SKM-1 treated with dmso at 0.1 percent for 144 hours (cell line): ENCODE results near the gene HOXC13.

Experiments used
- DNase-seq: peaks from one replicate; lab custom pipeline; 2025; ENCODE audit not compliant: unreplicated experiment; lab: John Stamatoyannopoulos, UW

The HOXC13 gene

GRCh38 chr12:53968214-53969127 lies 29.8 kb downstream of the HOXC13 start:
- DNase-seq, result no peak

DNA sequence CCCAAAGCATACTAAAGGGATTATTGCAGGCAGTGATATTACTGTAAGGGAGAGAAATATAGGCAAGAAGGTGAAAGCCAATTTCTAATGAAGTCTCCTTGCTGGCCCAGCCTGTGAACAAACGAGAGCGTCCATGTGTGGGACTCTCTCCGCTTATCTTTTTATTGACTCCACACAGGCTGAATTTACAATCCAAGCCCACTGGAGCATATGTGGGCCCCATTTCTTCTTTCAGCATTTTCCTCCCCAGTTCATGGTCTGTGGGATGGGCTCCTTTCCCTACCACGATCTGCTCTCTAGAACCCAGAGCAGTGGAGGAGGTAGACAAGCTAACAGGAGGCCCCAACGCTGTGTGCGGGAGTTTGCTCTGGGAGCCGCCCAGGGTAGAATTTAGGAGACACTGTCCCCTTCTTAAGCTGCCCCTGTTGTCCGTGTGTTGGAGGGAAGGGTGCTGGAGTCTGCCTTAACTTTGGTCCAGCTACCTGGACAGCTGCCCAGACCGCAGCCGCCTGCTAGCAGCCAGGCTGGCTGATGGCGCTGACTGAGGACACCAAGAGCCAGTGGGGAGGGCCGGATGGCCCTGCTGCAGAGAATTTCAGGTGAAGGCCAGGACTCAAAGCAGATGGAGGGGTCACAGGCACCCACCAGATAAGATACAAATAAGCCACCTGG lies 31.1 kb downstream of the HOXC13 start:
- DNase-seq, result no peak

DNA sequence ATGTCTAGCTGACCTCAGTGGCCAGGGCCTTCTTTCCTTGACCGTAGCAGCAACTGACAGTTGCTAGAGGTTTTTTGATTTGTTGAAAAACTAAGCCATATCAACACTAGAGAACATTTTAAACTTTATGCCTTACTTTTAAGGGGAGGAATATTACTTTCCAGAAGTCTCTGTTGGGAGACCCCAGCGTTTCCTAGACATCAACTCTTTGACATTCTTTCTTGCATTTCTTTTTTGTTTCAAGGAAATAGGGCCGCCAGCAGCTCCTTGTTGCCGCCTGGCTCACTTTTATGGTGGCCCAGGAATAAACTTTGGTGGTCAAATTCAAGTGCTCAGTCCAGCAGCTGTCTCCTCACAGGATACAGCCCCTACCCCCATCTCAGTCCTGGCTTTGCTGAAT lies 31.8 kb downstream of the HOXC13 start:
- no peak for DNase-seq

GRCh38 chr12:53971129-53971528 lies 32.5 kb downstream of the HOXC13 start:
- DNase-seq, result no peak

DNA sequence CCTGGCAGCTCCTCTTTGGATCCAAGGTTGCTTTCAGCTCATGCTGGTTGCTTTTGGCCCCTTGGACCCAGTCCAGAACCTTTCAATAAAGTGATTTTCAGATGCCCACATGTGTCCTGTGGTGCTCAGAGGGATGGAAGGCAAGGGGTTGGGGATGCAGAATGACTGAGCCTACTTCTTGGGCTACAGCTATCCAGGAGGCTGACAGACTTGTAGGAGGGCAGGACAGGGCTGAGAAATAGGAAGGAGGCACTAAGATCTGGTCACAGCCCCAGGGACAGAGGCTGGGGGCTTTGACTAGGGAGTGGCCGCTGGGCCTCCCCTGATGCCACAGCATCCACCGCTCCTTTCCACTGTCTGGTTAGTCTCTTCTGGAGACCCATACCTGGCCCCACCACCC lies 33.1 kb downstream of the HOXC13 start:
- DNase-seq, result no peak

DNA sequence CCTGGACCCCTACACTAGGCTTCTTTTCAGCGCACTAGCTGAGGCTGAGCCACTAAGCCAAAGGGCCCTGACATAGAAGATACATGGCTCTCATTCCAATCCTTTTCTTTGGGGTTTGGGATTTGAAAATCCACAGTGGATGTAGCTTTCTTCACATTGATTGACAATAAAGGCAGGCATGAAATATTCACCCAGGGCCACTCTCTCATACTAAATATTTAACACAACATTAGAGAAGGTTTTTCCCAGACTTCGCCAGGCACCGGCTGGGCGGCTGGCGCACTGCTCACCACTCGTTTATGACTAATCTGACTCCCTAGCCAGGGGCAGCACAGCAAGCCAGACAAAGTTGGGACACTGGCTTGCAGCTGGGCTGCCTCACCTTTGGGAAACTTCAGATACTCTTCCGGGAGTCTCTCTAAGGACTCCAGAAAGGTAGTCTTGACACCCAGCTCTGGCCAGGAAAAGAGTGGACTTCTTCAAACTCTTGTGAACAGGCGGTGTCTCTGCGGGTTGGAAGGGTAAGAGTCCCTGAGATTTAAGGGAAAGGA lies 33.6 kb downstream of the HOXC13 start:
- DNase-seq, result no peak

DNA sequence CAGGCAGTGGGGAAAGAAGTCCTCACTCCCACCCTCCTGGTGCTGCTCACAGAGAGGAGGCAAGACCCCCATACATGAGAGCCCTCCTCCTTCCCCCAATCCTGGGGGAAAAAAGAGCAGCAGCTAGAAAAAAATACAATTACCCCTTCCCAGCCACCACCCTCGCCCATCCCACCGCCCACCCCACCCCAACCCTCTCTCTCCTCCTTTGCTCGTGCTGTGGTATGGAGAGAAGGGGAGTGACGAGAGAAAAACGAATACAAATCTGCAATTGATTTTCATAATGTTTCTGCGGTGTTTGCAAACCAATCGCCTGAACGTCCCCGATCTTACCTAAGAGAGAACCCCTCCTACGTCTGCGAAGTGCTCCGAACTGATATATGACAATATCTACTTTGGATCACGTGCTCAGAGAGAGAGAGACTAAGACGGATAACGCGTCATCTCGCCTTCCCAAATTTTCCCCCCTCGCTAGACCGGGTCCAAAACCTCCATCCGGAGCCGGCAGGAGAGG lies 34.1 kb downstream of the HOXC13 start, which contains the start of gene HOXC11:
Gene HOXC11 (plus strand): TSS at position 405 of the 514 bp plus-strand sequence. CDS start 116 bp downstream, outside the sequence.
- DNase-seq, result no peak

GRCh38 chr12:53973236-53974042 lies 34.8 kb downstream of the HOXC13 start:
- DNase-seq, result no peak

- DNase-seq, result no peak
Measured at GRCh38 chr12:53974084-53975063, 35.7 kb downstream of the HOXC13 start, which contains the start of gene HOTAIR. Gene HOTAIR (minus strand): TSS chr12:53974954.

GRCh38 chr12:53975064-53975471 lies 36.4 kb downstream of the HOXC13 start:
- DNase-seq, result no peak

DNA sequence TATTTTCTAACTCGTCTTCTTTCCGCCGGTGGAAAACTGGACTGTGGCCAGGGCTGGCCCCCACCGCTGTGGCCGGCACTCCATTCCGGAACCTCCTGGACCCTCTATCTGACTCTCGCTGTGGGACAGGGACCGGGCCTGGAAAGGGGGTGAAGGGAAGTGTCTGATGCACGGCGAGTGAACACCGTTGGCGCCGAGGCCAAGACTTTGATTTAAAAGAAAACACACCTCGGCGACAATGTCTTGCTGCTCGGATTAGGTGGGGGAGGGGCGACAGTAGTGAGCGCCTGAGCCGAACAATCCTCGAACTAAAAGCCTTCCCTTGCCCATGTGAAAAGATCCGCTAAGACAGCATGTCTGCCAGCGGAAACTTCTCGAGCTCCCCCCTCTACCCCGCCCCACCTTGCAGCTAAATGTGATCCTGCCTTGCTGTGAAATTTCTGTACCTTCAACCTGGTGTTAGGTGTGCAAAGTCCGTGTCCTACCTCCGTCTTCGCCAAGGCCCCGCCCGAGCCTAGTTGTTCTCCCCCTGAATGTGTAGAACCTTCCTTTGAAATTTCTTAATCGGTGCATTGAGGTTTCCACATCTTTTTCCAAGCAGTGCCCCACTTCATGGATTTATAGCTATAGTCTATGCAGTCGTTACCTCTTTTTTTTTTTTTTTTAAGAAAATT lies 37.0 kb downstream of the HOXC13 start:
- DNase-seq, result no peak

- no peak for DNase-seq
Measured at GRCh38 chr12:53976172-53976822, 37.7 kb downstream of the HOXC13 start.

DNA sequence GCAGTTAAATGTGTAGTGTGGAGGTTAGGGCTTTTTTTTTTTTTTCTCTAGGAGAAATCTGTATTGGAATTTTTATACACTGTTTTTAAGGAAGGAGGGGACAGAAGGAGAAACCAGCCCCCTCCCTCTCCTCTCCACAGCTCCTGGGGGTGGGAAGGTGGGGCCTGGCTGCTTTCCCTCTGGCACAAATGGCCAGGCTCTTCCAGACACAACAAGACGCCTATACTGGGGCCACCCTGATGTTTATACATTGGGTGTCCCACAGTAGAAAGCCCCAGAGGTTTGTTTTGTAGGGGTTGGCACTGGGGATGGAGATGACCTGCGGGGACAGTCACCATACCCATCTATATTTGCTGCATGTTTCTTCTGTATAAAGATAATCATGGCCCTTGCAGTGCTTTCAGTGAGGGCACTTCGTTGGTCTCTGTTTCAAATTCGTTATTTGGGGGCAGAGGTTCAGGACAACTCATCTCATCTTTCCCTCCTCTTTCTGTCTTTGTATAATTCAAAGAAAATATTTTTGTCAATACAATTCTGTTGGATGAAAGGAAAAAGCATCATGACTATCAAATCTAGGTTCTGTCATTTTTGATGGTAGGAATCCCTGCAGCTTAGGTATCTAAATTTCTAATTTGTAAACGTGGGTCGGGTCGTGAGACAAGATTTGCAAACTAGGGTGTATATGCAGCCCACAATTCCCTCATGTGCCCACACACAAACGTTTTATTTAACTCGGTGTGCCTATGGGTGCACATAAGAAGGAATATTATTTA lies 38.4 kb downstream of the HOXC13 start:
- DNase-seq, result no peak

- DNase-seq, result no peak
Measured at GRCh38 chr12:53977596-53978445, 39.2 kb downstream of the HOXC13 start.

DNA sequence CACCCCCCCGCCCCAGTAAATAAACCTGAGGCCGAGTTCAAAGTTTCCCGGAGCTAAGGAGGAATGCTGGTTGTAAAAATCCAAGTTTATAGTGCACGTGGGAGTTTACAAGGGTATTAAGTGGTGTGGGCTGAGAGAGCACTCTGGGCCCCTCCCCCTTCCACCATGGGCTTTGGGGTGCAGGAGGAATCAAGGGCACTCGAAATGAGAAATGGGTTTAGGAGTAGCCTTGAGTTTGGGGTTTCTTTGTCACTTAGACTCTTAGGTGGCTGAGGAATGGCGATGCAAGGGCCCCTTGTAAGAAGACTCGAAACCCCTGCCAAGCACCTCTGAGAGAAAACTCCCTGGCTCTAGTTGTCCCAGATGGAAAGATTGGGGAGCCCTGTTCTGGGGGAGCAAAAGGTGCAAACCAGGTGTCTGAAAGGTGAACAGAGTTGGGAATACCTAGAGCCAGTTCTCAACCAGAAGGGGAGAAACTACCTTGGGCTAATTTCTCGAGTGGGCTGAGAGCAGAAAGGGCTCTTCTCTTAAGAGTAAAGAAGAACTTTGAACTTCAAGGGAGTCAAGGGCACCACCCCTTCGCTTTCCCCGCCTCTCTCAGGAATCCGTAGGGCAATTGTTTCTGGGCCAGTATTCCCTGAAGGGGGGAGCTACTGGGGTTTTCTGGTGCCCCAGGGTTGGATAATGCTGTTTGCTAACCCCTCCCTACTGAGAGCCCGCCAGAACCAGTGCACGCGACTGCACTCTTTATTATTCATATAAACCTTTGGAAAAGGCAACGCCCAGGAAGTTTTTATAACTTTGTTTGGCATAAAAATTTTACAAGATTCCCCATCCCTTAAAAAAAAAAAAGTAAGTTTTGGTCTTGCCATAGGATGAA lies 40.1 kb downstream of the HOXC13 start:
- DNase-seq, result no peak
